RWPE1 (cell line): Measurements from ENCODE around the gene CSF3.

Source experiments
- CTCF ChIA-PET: fragments of 350-600 bp; sonication (Branson Sonifier 250); formaldehyde crosslinking; extraction: SDS; loops from one replicate; lab custom pipeline; 2021; lab: Yijun Ruan, JAX
- POLR2A ChIA-PET: fragments of 400-600 bp; formaldehyde crosslinking; extraction: SDS; loops from one replicate; lab custom pipeline; 2020; ENCODE audit warnings: antibody characterized with exemption; ENCODE audit not compliant: low non-redundant PET; lab: Yijun Ruan, JAX
- DNase-seq: peaks from one replicate; pipeline ENCODE4 v3.0.0; 2012; ENCODE audit warnings: low spot score
- H3K27ac ChIP-seq: fragments of 450-650 bp; 2 replicates; pipeline ENCODE4 v1.5.1; 2017
- CTCF ChIP-seq: fragments of 450-650 bp; conservative IDR thresholded peaks from 2 replicates; pipeline ENCODE4 v1.5.1; 2017; ENCODE audit warnings: low read depth, mild to moderate bottlenecking

CSF3 gene

GRCh38 chr17:40025991-40026815 lies 11.0 kb downstream of the CSF3 start:
- no peak for TF ChIP-seq CTCF
- CTCF ChIA-PET: interaction anchor here (0.6 to 3.9 kb wide), 18 partner anchors 8 to 502 kb away, joined by 3 to 57 read pairs (median 4); partner anchors contain the start of gene CSF3
- POLR2A ChIA-PET: no interaction called here
- DNase-seq: no peak
- peak overlapping the region; percentile 99 for H3K27ac ChIP-seq

- peak overlapping the region; percentile 99 for H3K27ac ChIP-seq
- TF ChIP-seq CTCF: peak; percentile 88
- POLR2A ChIA-PET: no interaction called here
- peak; percentile 86 for DNase-seq
- CTCF ChIA-PET: interaction anchor here (0.6 to 3.9 kb wide), 25 partner anchors 8 to 675 kb away, joined by 3 to 57 read pairs (median 4); partner anchors contain the start of gene CSF3
These were observed 11.8 kb downstream of the CSF3 start for GRCh38 chr17:40026816-40027613.

DNA sequence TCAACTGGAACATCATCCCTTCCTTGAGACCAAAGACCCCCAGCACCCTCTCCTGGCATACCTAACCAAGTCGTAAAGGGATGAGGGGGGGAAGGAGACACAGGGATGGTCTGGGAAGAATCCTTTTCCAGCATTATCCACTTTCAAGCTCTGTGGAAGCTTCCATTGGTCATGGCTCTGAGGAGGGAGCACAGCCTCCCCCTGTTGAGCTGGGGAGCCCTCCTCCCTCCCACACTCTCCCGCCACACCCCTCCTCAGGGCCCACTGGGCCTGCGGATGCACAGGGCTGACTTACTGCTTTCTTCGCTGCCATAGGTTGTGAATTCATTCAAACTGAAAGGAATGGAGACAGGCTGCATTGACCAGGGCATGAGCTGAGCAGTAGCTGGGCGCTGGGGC lies 12.4 kb downstream of the CSF3 start:
- POLR2A ChIA-PET: interaction anchor here (0.6 kb wide), 1 partner anchor 14 kb away, joined by 3 read pairs; no protein-coding TSS in a partner anchor
- H3K27ac ChIP-seq: peak overlapping the region; percentile 99
- CTCF ChIA-PET: interaction anchor here (0.6 to 3.9 kb wide), 13 partner anchors 9 to 675 kb away, joined by 3 to 57 read pairs (median 6); partner anchors contain the start of gene CSF3
- DNase-seq: no peak
- no peak for TF ChIP-seq CTCF

GRCh38 chr17:40028595-40028994 lies 13.4 kb downstream of the CSF3 start:
- ChIA-PET POLR2A (no interaction called here), CTCF (interaction anchor here (0.6 to 3.9 kb wide), 4 partner anchors 13 to 46 kb away, joined by 3 to 57 read pairs (median 10); partner anchors contain the start of gene CSF3)
- TF ChIP-seq CTCF: no peak

DNA sequence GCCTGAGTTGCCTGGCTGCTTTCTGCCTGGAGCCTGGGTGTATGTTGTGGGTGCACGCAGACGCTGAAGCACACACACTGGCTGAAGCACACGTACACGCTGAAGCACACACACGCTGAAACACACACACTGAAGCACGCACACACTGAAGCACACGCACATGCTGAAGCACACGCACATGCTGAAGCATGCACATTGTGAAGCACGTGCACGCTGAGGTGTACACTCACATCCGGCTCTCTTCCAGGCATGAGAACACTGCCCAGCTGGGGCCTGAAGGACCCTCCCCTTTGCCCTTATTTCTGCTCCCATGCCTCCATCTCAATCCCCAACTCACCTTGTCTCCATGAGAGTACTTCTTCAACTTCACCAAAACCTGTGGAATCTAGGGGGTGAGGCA lies 16.5 kb downstream of the CSF3 start:
- ChIA-PET CTCF (no interaction called here), POLR2A (no interaction called here)
- peak overlapping the region; percentile 66 for H3K27ac ChIP-seq
- TF ChIP-seq CTCF: no peak
- DNase-seq: no peak

More at GRCh38 chr17:40028595-40028994, 13.4 kb downstream of the CSF3 start:
- DNase-seq: no peak
- peak overlapping the region; percentile 99 for H3K27ac ChIP-seq
